T-helper 2 cell (primary cell): ENCODE data around the gene PARL.
"Not testable (repeated sequence)": the region's sequence is repeated elsewhere in the genome, so short reads cannot be mapped to it uniquely, and the experiment has no call there.

Source experiments
- DNase-seq, 5 experiments: peaks; one replicate each; pipeline versions ENCODE4 v3.0.0 to v3.0.0-alpha.2; 2012 to 2022

The PARL gene

DNA sequence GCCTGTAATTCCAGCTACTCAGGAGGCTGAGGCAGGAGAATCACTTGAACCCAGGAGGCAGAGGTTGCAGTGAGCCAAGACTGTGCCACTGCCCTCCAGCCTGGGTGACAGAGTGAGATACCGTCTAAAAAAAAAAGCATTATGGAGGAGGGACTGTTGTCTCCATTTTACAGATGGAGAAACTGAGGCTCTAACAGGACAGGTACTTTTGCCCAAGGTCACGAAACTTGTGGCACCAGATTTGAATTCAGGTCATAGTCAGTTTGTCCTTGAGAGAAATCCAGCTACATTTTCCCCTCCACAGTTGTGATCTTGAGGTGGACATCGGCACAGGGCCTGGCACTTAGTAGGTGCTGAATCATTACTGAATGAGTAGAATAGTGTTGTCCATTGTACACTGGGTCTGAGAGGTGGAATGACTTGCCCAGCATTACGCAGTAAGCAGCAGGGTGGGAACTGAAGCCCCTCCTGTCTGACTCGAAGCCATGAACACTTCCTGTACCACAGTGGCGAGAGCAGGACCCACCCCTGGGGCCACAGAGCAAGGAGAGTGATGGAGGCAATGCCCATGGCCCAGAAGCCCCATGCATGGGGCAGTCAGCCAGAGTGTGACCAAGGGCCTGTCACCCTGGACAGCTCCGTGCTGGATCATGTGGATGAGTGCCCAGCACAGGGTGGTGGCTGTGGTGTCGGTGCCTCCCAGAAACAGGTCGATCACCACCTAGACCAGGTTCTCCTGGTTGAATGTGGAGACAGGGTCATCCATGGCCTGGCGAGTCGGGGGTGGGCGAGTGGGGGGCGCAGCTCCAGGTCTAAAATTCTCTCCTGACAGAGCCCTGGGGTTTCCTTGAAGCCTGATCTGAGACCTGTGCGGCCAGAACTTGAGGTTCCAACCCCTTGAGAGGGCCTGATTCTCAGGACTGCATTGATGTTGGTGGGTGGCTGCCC is 20.4 kb upstream of the PARL start:
- DNase-seq = no peak

- no peak for DNase-seq
Observed at GRCh38 chr3:183898028-183898431, 13.3 kb upstream of the PARL start.

- no peak for DNase-seq
Observed at GRCh38 chr3:183897606-183898005, 12.9 kb upstream of the PARL start.

GRCh38 chr3:183896610-183897009 is 11.9 kb upstream of the PARL start:
- DNase-seq = no peak

GRCh38 chr3:183896184-183896583 is 11.5 kb upstream of the PARL start:
- no peak for DNase-seq

GRCh38 chr3:183895774-183896173 is 11.1 kb upstream of the PARL start:
- no peak for DNase-seq

DNA sequence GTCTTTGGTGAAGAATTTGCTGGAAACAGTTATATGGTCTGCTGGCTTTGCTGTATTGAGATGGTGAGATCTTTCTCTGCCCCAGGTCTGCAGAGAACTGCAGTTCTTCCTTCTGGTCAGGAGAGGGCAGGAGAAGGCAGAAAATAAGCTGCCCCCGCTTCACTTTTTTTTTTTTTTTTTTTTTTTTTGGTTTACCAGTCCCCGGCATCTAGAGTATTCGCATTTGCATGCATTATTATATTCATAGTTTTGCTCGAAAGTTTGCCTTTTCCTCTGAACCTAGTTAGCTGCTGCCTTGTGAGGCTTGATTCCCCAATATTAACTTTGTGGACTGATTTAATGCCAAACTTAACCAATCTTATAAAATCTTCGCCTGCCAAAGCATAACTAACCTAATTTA is 10.6 kb upstream of the PARL start:
- peak in 3 of 5 experiments; percentile 12 to 67 (median 29) for DNase-seq

- DNase-seq = no peak
Observed at GRCh38 chr3:183892610-183893214, 8.0 kb upstream of the PARL start.

DNA sequence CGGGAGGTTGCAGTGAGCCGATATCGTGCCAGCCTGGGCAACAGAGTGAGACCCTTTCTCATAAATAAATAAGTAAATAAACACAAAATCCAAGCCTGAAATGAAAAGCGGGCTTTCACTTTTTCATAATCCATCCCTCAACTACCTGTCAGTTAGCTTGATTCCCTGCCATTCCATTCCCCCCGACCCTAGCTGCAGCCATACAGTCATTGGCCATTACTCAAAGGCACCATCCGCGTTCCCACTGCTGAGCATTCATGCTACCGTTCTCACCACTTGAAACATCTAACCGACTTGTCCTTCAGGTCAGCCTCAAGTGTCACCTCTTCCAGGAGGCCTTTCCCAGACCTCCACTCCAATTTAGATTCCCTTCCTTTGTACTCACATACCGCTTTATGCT is 1.1 kb upstream of the PARL start:
- no peak for DNase-seq

GRCh38 chr3:183884097-183884426 is 618 bp downstream of the PARL start:
- peak in 1 of 5 experiments; percentile 16 for DNase-seq

DNA sequence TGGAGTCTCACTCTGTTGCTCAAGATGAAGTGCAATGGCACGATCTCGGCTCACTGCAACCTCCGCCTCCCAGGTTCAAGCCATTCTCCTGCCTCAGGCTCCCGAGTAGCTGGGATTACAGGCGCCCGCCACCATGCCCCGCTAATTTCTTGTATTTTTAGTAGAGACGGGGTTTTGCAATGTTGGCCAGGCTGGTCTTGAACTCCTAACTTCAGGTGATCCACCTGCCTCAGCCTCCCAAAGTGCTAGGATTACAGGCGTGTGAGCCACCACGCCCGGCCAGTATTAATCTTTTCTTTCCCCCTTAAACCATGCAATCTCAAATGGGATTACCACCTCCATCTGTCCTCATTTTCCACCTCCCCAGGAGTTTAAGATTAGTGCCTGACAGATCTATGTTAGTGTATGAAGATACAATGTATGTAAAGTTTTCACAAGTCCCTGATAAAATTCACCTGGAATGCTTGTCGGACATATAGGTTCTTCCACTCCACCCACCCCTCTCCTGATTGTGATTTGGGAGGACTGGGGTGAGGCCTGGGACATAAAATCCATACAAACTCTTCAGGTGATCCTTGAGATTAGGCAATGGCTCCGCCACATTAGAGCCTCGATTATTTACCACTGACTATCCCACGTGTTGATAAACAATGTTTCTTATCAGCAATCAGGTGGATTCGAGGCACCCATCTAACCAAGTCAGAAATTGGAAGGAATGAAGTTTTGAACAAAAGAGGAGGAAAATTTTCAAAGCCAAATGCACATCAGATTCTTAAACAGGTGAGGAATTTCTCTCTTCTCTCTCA is 1.2 kb downstream of the PARL start:
- DNase-seq = no peak

- DNase-seq = no peak
Observed at GRCh38 chr3:183880121-183880520, 4.6 kb downstream of the PARL start.

- no peak for DNase-seq
Observed at GRCh38 chr3:183879243-183879642, 5.4 kb downstream of the PARL start.

- no peak for DNase-seq
Observed at GRCh38 chr3:183878071-183878470, 6.6 kb downstream of the PARL start.

- DNase-seq = not testable (repeated sequence)
Observed at GRCh38 chr3:183877227-183877626, 7.5 kb downstream of the PARL start.

- DNase-seq = no peak
Observed at GRCh38 chr3:183875411-183875810, 9.3 kb downstream of the PARL start.

GRCh38 chr3:183873914-183874313 is 10.8 kb downstream of the PARL start:
- no peak for DNase-seq

- no peak for DNase-seq
Observed at GRCh38 chr3:183871541-183871940, 13.1 kb downstream of the PARL start.

- peak in 1 of 5 experiments; percentile 21 for DNase-seq
Observed at GRCh38 chr3:183870563-183870962, 14.1 kb downstream of the PARL start.

DNA sequence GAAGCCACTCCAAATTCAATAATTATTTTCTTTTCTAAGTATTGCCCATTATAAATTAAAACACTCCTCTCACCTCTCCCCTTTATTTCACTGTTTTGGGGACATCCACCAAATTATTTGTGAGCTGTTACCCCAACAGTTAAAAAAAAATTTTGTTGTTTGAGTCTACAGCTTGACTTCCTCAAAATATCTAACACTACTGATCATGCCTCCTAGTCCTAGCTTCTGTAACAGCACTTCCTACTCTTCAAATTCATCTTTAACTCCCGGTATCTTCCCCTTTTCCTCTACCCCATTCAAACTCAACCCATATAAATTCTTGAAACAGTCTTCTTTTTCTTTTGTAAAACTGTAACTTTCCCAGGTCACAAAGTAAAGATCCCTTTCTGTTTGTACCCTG is 15.9 kb downstream of the PARL start:
- DNase-seq = no peak

- DNase-seq = no peak
Observed at GRCh38 chr3:183862610-183863009, 22.1 kb downstream of the PARL start.

DNA sequence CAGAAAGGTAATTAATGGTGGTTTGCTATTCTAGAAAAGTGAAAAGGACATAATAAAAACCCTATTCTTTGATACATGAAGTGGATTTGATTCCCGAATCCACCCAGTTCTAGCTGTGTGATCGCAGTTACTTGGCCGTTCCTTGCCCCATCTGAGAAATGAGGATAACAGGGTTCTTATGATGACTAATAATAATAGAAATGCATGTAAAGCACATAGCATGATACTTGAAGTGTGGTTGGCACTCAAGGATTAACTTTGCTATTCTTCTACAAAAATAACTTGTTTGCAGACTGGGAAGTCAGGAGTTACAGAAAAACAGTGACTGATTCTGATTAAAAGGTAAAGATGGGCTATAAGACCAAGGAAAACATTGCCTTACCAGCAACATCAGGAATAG is 26.8 kb downstream of the PARL start:
- no peak for DNase-seq

- DNase-seq = no peak
Observed at GRCh38 chr3:183854318-183855035, 30.2 kb downstream of the PARL start.
